Measurements from ENCODE around the gene DYNC2LI1.

Gene DYNC2LI1

DNA sequence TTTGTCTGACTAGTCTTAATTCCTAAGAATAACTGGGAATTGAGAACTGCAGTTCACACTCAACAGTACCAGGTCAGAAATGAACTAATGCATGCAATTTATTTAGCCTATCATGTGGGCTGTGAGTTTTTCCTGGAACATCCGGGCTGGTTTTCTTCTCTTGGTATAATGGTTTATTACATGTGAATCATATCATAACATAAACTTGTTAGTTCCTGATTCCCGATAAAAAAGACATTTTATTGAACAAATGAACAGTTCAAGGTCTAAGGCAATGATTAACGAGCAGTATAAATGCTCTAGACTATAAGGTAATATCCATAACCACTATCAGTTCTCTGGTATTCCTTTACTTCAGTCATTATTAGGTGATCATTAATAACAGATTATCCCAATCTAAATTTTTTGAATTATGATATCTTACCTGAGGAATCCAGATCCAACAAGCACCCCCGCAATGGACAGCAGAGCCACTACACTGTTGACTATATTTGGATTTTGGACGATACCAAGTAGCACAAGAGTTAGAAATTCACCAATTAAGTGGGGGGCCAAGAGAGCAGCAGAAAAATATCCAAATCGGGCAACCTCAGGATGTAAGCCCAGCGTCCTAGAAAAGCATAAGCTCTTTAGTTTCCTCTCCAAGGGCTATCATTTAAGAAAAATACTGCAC lies 45.8 kb downstream of the DYNC2LI1 start:
- no peaks in the 10 kb centered on the region for H3K4me1 ChIP-seq (ENCODE audit: control insufficient read depth, insufficient read depth, low read length)
- peaks cover 32% of the 10 kb centered on the region for H3K27me3 ChIP-seq (ENCODE audit: control insufficient read depth, insufficient read depth, low read length)
- H3K36me3 ChIP-seq (ENCODE audit: insufficient read depth, low read length), result no peaks in the 10 kb centered on the region
- no peak overlapping the region for H3K4me2 ChIP-seq (ENCODE audit: low read length)
- H3K9me3 ChIP-seq (replicated peaks; ENCODE audit: low read length), result no peaks in the 10 kb centered on the region
- H3K4me3 ChIP-seq (ENCODE audit: low read length), result no peak overlapping the region
- H3K9ac ChIP-seq (ENCODE audit: low read depth, low read length), result no peak overlapping the region

DNA sequence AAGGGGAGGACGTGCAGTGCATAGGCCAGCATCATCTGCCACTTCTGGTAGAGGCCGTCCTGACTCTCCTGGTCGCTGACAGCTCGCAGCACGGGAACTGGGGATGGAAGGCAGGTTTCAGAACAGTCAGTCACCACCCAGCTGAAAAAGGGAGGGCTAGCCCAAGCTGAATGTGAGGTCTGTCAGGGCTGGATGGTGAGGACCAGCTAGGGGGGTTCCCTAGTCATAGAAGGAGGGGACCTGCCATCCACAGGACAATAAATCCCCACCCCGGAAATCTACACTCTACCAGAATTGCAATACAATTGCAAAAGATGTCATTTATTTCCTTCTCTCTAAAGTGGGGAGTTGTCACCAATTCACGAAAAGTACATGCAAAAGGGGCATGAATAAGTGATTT lies 49.0 kb downstream of the DYNC2LI1 start:
- no peaks in the 10 kb centered on the region for H3K4me1 ChIP-seq (ENCODE audit: control insufficient read depth, insufficient read depth, low read length)
- H3K27me3 ChIP-seq (ENCODE audit: control insufficient read depth, insufficient read depth, low read length), result peaks cover 43% of the 10 kb centered on the region
- H3K4me3 ChIP-seq (ENCODE audit: low read length), result no peak overlapping the region
- no peak overlapping the region for H3K9ac ChIP-seq (ENCODE audit: low read depth, low read length)
- H3K36me3 ChIP-seq (ENCODE audit: insufficient read depth, low read length), result no peaks in the 10 kb centered on the region
- no peaks in the 10 kb centered on the region for H3K9me3 ChIP-seq (replicated peaks; ENCODE audit: low read length)
- H3K4me2 ChIP-seq (ENCODE audit: low read length), result no peak overlapping the region

- Histone ChIP-seq H3K9ac (ENCODE audit: low read depth, low read length) (no peak overlapping the region), H3K4me3 (ENCODE audit: low read length) (no peak overlapping the region), H3K27me3 (ENCODE audit: control insufficient read depth, insufficient read depth, low read length) (peaks cover 43% of the 10 kb centered on the region), H3K4me2 (ENCODE audit: low read length) (no peak overlapping the region), H3K36me3 (ENCODE audit: insufficient read depth, low read length) (no peaks in the 10 kb centered on the region), H3K4me1 (ENCODE audit: control insufficient read depth, insufficient read depth, low read length) (no peaks in the 10 kb centered on the region), H3K9me3 (replicated peaks; ENCODE audit: low read length) (no peaks in the 10 kb centered on the region)
Observed at GRCh38 chr2:43823751-43824150, 49.9 kb downstream of the DYNC2LI1 start.

DNA sequence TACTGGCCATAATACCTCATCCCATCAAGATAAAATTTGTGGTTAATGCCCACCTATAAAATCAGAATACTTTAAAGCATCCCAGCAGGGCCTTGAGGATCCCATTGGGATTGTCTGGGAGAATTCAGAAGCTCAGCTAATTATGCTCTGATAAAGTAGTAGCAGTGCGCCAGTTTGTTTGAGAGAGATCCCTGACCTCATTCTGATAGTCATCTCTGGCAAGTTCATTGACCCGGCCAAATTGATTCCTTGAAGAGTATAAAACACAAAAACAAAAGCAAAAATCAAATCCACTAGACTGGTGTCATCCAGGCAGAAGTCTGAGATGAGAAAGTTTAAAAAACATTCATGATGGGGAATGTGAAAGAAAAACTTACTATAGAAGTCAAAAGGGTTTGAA lies 50.7 kb downstream of the DYNC2LI1 start:
- Histone ChIP-seq H3K27me3 (ENCODE audit: control insufficient read depth, insufficient read depth, low read length) (peaks cover 49% of the 10 kb centered on the region), H3K36me3 (ENCODE audit: insufficient read depth, low read length) (no peaks in the 10 kb centered on the region), H3K4me1 (ENCODE audit: control insufficient read depth, insufficient read depth, low read length) (no peaks in the 10 kb centered on the region), H3K4me3 (ENCODE audit: low read length) (no peak overlapping the region), H3K4me2 (ENCODE audit: low read length) (no peak overlapping the region), H3K9me3 (replicated peaks; ENCODE audit: low read length) (no peaks in the 10 kb centered on the region), H3K9ac (ENCODE audit: low read depth, low read length) (no peak overlapping the region)

DNA sequence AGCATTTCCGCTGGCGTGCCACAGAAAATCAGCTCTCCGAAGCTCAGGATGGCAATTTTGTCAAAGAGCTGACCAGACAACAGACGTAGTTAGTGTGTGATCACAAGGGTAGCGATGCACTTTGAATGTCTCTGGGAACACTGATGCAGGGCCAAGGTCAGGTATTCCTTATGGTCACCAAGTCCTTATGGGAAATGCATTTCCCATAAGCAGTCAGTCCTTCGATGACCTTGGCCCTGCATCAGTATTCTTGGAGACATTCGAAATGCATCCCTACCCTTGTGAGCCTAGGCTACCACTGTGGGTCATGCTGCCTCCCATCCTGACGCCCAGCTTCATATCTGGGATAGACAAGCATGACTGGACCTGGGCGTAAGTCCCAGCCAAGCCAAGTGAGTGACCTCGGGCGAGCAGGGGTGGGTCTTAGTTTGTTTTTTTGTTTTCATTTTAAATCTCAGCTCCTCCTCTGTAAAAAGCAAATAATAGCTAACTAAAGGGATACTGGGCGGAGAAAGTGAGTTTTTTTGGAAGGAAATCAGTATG lies 51.2 kb downstream of the DYNC2LI1 start:
- Histone ChIP-seq H3K4me3 (ENCODE audit: low read length) (no peak overlapping the region), H3K9me3 (replicated peaks; ENCODE audit: low read length) (no peaks in the 10 kb centered on the region), H3K4me2 (ENCODE audit: low read length) (no peak overlapping the region), H3K4me1 (ENCODE audit: control insufficient read depth, insufficient read depth, low read length) (no peaks in the 10 kb centered on the region), H3K27me3 (ENCODE audit: control insufficient read depth, insufficient read depth, low read length) (peaks cover 54% of the 10 kb centered on the region), H3K36me3 (ENCODE audit: insufficient read depth, low read length) (no peaks in the 10 kb centered on the region), H3K9ac (ENCODE audit: low read depth, low read length) (no peak overlapping the region)

- H3K9me3 ChIP-seq (replicated peaks; ENCODE audit: low read length), result no peaks in the 10 kb centered on the region
- H3K4me2 ChIP-seq (ENCODE audit: low read length), result no peak overlapping the region
- H3K9ac ChIP-seq (ENCODE audit: low read depth, low read length), result no peak overlapping the region
- no peak overlapping the region for H3K4me3 ChIP-seq (ENCODE audit: low read length)
- H3K4me1 ChIP-seq (ENCODE audit: control insufficient read depth, insufficient read depth, low read length), result no peaks in the 10 kb centered on the region
- H3K27me3 ChIP-seq (ENCODE audit: control insufficient read depth, insufficient read depth, low read length), result peaks cover 62% of the 10 kb centered on the region
- H3K36me3 ChIP-seq (ENCODE audit: insufficient read depth, low read length), result no peaks in the 10 kb centered on the region
Observed at GRCh38 chr2:43825841-43826240, 52.0 kb downstream of the DYNC2LI1 start.

- Histone ChIP-seq H3K36me3 (ENCODE audit: insufficient read depth, low read length) (no peaks in the 10 kb centered on the region), H3K27me3 (ENCODE audit: control insufficient read depth, insufficient read depth, low read length) (peaks cover 62% of the 10 kb centered on the region), H3K9ac (ENCODE audit: low read depth, low read length) (no peak overlapping the region), H3K4me1 (ENCODE audit: control insufficient read depth, insufficient read depth, low read length) (no peaks in the 10 kb centered on the region), H3K4me3 (ENCODE audit: low read length) (no peak overlapping the region), H3K9me3 (replicated peaks; ENCODE audit: low read length) (no peaks in the 10 kb centered on the region), H3K4me2 (ENCODE audit: low read length) (no peak overlapping the region)
Observed at GRCh38 chr2:43826305-43827250, 52.7 kb downstream of the DYNC2LI1 start.

DNA sequence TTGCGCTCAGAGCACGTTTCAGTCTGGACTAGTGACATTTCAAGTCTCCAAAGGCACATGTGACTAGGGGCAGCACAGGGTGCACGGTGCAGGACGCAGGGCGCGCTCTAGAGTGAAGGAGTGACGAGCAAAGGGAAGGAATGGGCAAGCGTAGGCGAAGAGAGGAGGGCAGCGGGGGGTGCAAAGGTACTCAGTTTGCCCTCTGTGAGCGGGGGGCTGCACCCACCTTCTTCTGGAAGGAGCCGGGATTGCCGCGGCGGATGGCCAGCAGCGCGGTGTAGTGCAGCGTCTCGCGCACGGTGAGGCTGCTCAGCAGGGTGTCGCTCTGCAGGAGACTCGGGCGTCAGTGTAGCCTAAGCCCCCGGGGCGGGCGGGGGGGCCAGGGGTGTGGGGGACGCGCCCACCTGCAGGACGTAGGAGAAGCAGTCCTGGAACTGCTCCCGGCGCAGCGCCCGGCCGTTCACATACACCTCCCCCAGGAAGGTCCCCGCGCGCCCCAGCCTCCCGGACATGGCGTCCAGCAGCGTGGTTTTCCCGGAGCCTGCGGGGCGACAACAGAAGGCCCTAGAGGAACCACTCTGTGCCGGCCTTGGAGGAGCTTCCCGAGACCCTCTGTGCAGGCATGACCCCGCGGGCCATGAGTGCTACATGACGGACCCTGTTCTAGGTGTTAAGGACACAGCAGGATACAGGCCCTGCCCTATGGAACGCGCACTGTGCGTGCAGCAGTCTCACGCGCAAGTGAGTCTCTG lies 57.9 kb downstream of the DYNC2LI1 start:
- peak overlapping the region; percentile 55 for H3K4me2 ChIP-seq (ENCODE audit: low read length)
- no peaks in the 10 kb centered on the region for H3K4me1 ChIP-seq (ENCODE audit: control insufficient read depth, insufficient read depth, low read length)
- H3K4me3 ChIP-seq (ENCODE audit: low read length), result no peak overlapping the region
- no peaks in the 10 kb centered on the region for H3K9me3 ChIP-seq (replicated peaks; ENCODE audit: low read length)
- no peaks in the 10 kb centered on the region for H3K36me3 ChIP-seq (ENCODE audit: insufficient read depth, low read length)
- H3K9ac ChIP-seq (ENCODE audit: low read depth, low read length), result no peak overlapping the region
- peaks cover 51% of the 10 kb centered on the region for H3K27me3 ChIP-seq (ENCODE audit: control insufficient read depth, insufficient read depth, low read length)

DNA sequence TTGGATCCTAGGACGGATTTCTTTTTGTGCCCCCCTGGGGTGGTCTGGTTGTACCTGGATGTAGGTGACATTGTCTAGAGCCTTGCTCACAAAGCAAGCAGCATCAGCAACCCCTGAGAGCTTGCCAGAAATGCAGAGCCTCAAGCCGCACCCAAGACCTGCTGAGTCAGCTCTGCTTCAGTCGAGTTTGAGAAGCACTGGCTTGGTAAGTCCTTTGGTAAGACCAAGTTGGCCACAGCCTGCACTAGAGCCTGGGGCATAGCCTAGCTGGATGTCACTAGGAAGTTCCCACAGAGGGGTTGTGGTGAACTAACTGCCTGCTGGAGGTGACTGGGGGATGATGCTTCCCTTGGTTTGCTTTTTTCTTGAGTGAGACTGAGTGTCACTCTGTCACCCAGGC lies 58.6 kb downstream of the DYNC2LI1 start:
- Histone ChIP-seq H3K27me3 (ENCODE audit: control insufficient read depth, insufficient read depth, low read length) (peaks cover 55% of the 10 kb centered on the region), H3K9me3 (replicated peaks; ENCODE audit: low read length) (no peaks in the 10 kb centered on the region)

GRCh38 chr2:43837033-43837432 lies 63.2 kb downstream of the DYNC2LI1 start:
- H3K4me1 ChIP-seq (ENCODE audit: control insufficient read depth, insufficient read depth, low read length), result no peaks in the 10 kb centered on the region
- no peak overlapping the region for H3K4me2 ChIP-seq (ENCODE audit: low read length)
- no peaks in the 10 kb centered on the region for H3K9me3 ChIP-seq (replicated peaks; ENCODE audit: low read length)
- H3K36me3 ChIP-seq (ENCODE audit: insufficient read depth, low read length), result no peaks in the 10 kb centered on the region
- H3K9ac ChIP-seq (ENCODE audit: low read depth, low read length), result no peak overlapping the region
- H3K4me3 ChIP-seq (ENCODE audit: low read length), result no peak overlapping the region
- peaks cover 61% of the 10 kb centered on the region for H3K27me3 ChIP-seq (ENCODE audit: control insufficient read depth, insufficient read depth, low read length)

More for the DNA sequence above, 58.6 kb downstream of the DYNC2LI1 start:
- Histone ChIP-seq H3K9ac (ENCODE audit: low read depth, low read length) (no peak overlapping the region), H3K4me1 (ENCODE audit: control insufficient read depth, insufficient read depth, low read length) (no peaks in the 10 kb centered on the region), H3K36me3 (ENCODE audit: insufficient read depth, low read length) (no peaks in the 10 kb centered on the region), H3K4me3 (ENCODE audit: low read length) (no peak overlapping the region), H3K4me2 (ENCODE audit: low read length) (no peak overlapping the region)
